ENCODE results near the gene PPP3CA.

PPP3CA gene

GRCh38 chr4:101347267-101347556, at the start of gene PPP3CA:
Gene PPP3CA (minus strand): TSS chr4:101347526.
- no peak for FAIRE-seq

GRCh38 chr4:101393256-101393655, 45.9 kb upstream of the PPP3CA start:
- FAIRE-seq: no peak

GRCh38 chr4:101370663-101371210, 23.4 kb upstream of the PPP3CA start:
- no peak for FAIRE-seq

- FAIRE-seq: no peak
Observed at GRCh38 chr4:101367201-101367600, 19.9 kb upstream of the PPP3CA start.

GRCh38 chr4:101366331-101366730, 19.0 kb upstream of the PPP3CA start:
- FAIRE-seq: no peak

GRCh38 chr4:101357751-101358150, 10.4 kb upstream of the PPP3CA start:
- no peak for FAIRE-seq

- no peak for FAIRE-seq
Observed at GRCh38 chr4:101356928-101357327, 9.6 kb upstream of the PPP3CA start.

GRCh38 chr4:101355767-101356702, 8.7 kb upstream of the PPP3CA start:
- no peak for FAIRE-seq

GRCh38 chr4:101355246-101355645, 7.9 kb upstream of the PPP3CA start:
- no peak for FAIRE-seq

- no peak for FAIRE-seq
Observed at GRCh38 chr4:101349801-101350064, 2.4 kb upstream of the PPP3CA start.

GRCh38 chr4:101348995-101349800, 1.9 kb upstream of the PPP3CA start:
- no peak for FAIRE-seq

GRCh38 chr4:101348367-101348827, 1.1 kb upstream of the PPP3CA start:
- FAIRE-seq: no peak

- no peak for FAIRE-seq
Observed at GRCh38 chr4:101347557-101348366, 436 bp upstream of the PPP3CA start.

- FAIRE-seq: no peak
Observed at GRCh38 chr4:101346351-101347266, 717 bp downstream of the PPP3CA start.

GRCh38 chr4:101345596-101346350, 1.6 kb downstream of the PPP3CA start:
- no peak for FAIRE-seq

GRCh38 chr4:101345271-101345595, 2.1 kb downstream of the PPP3CA start:
- FAIRE-seq: no peak

GRCh38 chr4:101339332-101339731, 8.0 kb downstream of the PPP3CA start:
- FAIRE-seq: no peak

- no peak for FAIRE-seq
Observed at GRCh38 chr4:101337688-101338087, 9.6 kb downstream of the PPP3CA start.

- FAIRE-seq: no peak
Observed at GRCh38 chr4:101334963-101335572, 12.3 kb downstream of the PPP3CA start.

- FAIRE-seq: no peak
Observed at GRCh38 chr4:101332424-101332823, 14.9 kb downstream of the PPP3CA start.

- no peak for FAIRE-seq
Observed at GRCh38 chr4:101331017-101331416, 16.3 kb downstream of the PPP3CA start.

All from A204.1 (cell line).